AG04450 (cell line): Measurements from ENCODE around the gene SORBS2. TPM values are rescaled to one million over a fixed set of nuclear protein-coding genes. Genes with fewer than 3 reads are reported as not detected.

Experiments
- CTCF ChIA-PET: fragments of 300-600, 350-600 bp; formaldehyde crosslinking; extraction: SDS; loops from one replicate; lab custom pipeline; 2022; ENCODE audit warnings: antibody characterized with exemption, inconsistent platforms; lab: Charles Lee
- POLR2A ChIA-PET: fragments of 350-600 bp; formaldehyde crosslinking; extraction: SDS; loops from one replicate; lab custom pipeline; 2021; ENCODE audit warnings: antibody characterized with exemption, inconsistent platforms; lab: Yijun Ruan, JAX
- DNase-seq: peaks from one replicate; pipeline ENCODE4 v3.0.0-alpha.2; 2011; ENCODE audit warnings: low read depth, low spot score
- H3K27ac ChIP-seq: one replicate; pipeline ENCODE4 v1.5.1; 2012; ENCODE audit warnings: low read depth, low read length, control low read depth
- H3K27me3 ChIP-seq: one replicate; pipeline ENCODE4 v1.6.0; 2012; ENCODE audit warnings: low read length; ENCODE audit not compliant: control insufficient read depth, insufficient read depth
- H3K4me3 ChIP-seq: 2 replicates; pipeline ENCODE4 v1.5.1; 2011; ENCODE audit warnings: mild to moderate bottlenecking, low read depth, low read length, control low read depth
- H3K9me3 ChIP-seq: 2 replicates; pipeline ENCODE4 v1.5.1; 2012; ENCODE audit warnings: low read length; ENCODE audit not compliant: control insufficient read depth, insufficient read depth
- CTCF ChIP-seq: IDR thresholded peaks from 2 replicates; pipeline ENCODE4 v1.5.1; 2011; ENCODE audit warnings: low read depth, low read length, control low read depth, inconsistent platforms
- polyA plus RNA-seq: library from polyadenylated mRNA; depleted of rRNA; stranded (reverse); fragments of >200 nt; gene quantifications from 2 replicates; pipeline ENCODE4 v1.2.3, GENCODE V29; 2011

SORBS2 gene
- polyA plus RNA-seq, 1 experiment = not detected

- Histone ChIP-seq H3K4me3 (no peak overlapping the region), H3K27me3 (peaks cover 20% of the 10 kb centered on the region), H3K9me3 (no peaks in the 10 kb centered on the region), H3K27ac (no peak overlapping the region)
- TF ChIP-seq CTCF = no peak
- POLR2A ChIA-PET = no interaction called here
- DNase-seq = no peak
- CTCF ChIA-PET = no interaction called here
Measured at GRCh38 chr4:185540487-185541120, 271.4 kb downstream of the SORBS2 start.

- H3K9me3 ChIP-seq = no peaks in the 10 kb centered on the region
- CTCF ChIA-PET = no interaction called here
- no peak for DNase-seq
- no peak overlapping the region for H3K4me3 ChIP-seq
- peaks cover 20% of the 10 kb centered on the region for H3K27me3 ChIP-seq
- TF ChIP-seq CTCF = no peak
- no peak overlapping the region for H3K27ac ChIP-seq
- POLR2A ChIA-PET = no interaction called here
Measured at GRCh38 chr4:185540040-185540439, 272.0 kb downstream of the SORBS2 start.

- CTCF ChIA-PET = no interaction called here
- no peak for TF ChIP-seq CTCF
- POLR2A ChIA-PET = no interaction called here
- H3K4me3 ChIP-seq = no peak overlapping the region
- H3K27me3 ChIP-seq = peaks cover 20% of the 10 kb centered on the region
- no peak for DNase-seq
- no peak overlapping the region for H3K27ac ChIP-seq
- H3K9me3 ChIP-seq = no peaks in the 10 kb centered on the region
Measured at GRCh38 chr4:185538806-185539205, 273.2 kb downstream of the SORBS2 start.

GRCh38 chr4:185536411-185536709 is 275.6 kb downstream of the SORBS2 start:
- no peaks in the 10 kb centered on the region for H3K9me3 ChIP-seq
- H3K27me3 ChIP-seq = peaks cover 16% of the 10 kb centered on the region
- DNase-seq = no peak
- H3K27ac ChIP-seq = no peak overlapping the region
- no peak overlapping the region for H3K4me3 ChIP-seq
- no peak for TF ChIP-seq CTCF
- POLR2A ChIA-PET = no interaction called here
- CTCF ChIA-PET = interaction anchor here (0.6 to 4.1 kb wide), 4 partner anchors 15 to 61 kb away, joined by 3 to 17 read pairs (median 6); no protein-coding TSS in a partner anchor

- TF ChIP-seq CTCF = no peak
- CTCF ChIA-PET = interaction anchor here (0.6 to 4.1 kb wide), 7 partner anchors 15 to 203 kb away, joined by 3 to 17 read pairs (median 6); no protein-coding TSS in a partner anchor
- Histone ChIP-seq H3K27ac (no peak overlapping the region), H3K27me3 (peaks cover 11% of the 10 kb centered on the region), H3K9me3 (no peaks in the 10 kb centered on the region), H3K4me3 (peak overlapping the region; percentile 78)
- no peak for DNase-seq
- POLR2A ChIA-PET = no interaction called here
Measured at GRCh38 chr4:185535612-185536410, 276.2 kb downstream of the SORBS2 start.
